GM12892 (cell line): Measurements from ENCODE around the gene SLC9A3.

Source experiments
- POLR2A ChIP-seq: IDR thresholded peaks from 2 replicates; pipeline ENCODE4 v1.6.1; 2011; ENCODE audit warnings: low read depth, low read length, control low read depth
- POLR2AphosphoS5 ChIP-seq: IDR thresholded peaks from 2 replicates; pipeline ENCODE4 v1.6.1; 2011; ENCODE audit warnings: low read depth, low read length, control low read depth

GRCh38 chr5:561408-561807, 37.2 kb upstream of the SLC9A3 start:
- TF ChIP-seq POLR2AphosphoS5: no peak
- TF ChIP-seq POLR2A: no peak
